Neural progenitor cell (in vitro differentiated cells): ENCODE data around the gene MBL2. TPM values are rescaled to one million over a fixed set of nuclear protein-coding genes. Genes with fewer than 3 reads are reported as not detected.

Experiments used
- DNase-seq: peaks from one replicate; pipeline ENCODE4 v3.0.0-alpha.2; 2016; ENCODE audit warnings: low spot score
- H2AFZ ChIP-seq: fragments of 200-600 bp; sonication (generic); replicated peaks from 2 replicates; pipeline ENCODE4 v1.6.1; 2016; ENCODE audit warnings: antibody characterized with exemption
- H3F3A ChIP-seq: fragments of 200-600 bp; sonication (generic); 2 replicates; pipeline ENCODE4 v1.6.1; 2016; ENCODE audit warnings: antibody characterized with exemption, low read depth
- H3K27ac ChIP-seq: fragments of 200-600 bp; sonication (generic); 2 replicates; pipeline ENCODE4 v1.5.1; 2016; ENCODE audit warnings: mild to moderate bottlenecking
- H3K27me3 ChIP-seq: fragments of 200-600 bp; sonication (generic); 2 replicates; pipeline ENCODE4 v1.6.1; 2016; ENCODE audit warnings: mild to moderate bottlenecking, moderate library complexity
- H3K36me3 ChIP-seq: fragments of 200-600 bp; sonication (generic); 2 replicates; pipeline ENCODE4 v1.5.1; 2016
- H3K4me1 ChIP-seq: fragments of 200-600 bp; sonication (generic); 2 replicates; pipeline ENCODE4 v1.6.1; 2016; ENCODE audit warnings: mixed run types
- H3K4me2 ChIP-seq: fragments of 200-600 bp; sonication (generic); 2 replicates; pipeline ENCODE4 v1.6.1; 2016
- H3K4me3 ChIP-seq: fragments of 200-600 bp; sonication (generic); 2 replicates; pipeline ENCODE4 v1.5.1; 2016
- H3K79me2 ChIP-seq: fragments of 200-600 bp; sonication (generic); 2 replicates; pipeline ENCODE4 v1.6.1; 2016; ENCODE audit warnings: low read depth
- H3K9ac ChIP-seq: fragments of 200-600 bp; sonication (generic); 2 replicates; pipeline ENCODE4 v1.6.1; 2016
- H3K9me3 ChIP-seq: fragments of 200-600 bp; sonication (generic); 2 replicates; pipeline ENCODE4 v1.5.1; 2016; ENCODE audit warnings: low read depth
- H4K20me1 ChIP-seq: fragments of 200-600 bp; sonication (generic); 2 replicates; pipeline ENCODE4 v1.6.1; 2016; ENCODE audit warnings: low read depth
- H3K27ac Mint-ChIP-seq: 3 replicates; pipeline ENCODE4 v1.8.0; 2021; ENCODE audit warnings: mixed read lengths
- H3K27me3 Mint-ChIP-seq: 2 replicates; pipeline ENCODE4 v1.8.0; 2022; ENCODE audit warnings: low read depth, mild to moderate bottlenecking, inconsistent platforms, moderate library complexity, mixed read lengths; ENCODE audit not compliant: insufficient read depth
- H3K36me3 Mint-ChIP-seq: 3 replicates; pipeline ENCODE4 v1.8.0; 2021; ENCODE audit warnings: mixed read lengths
- H3K4me1 Mint-ChIP-seq: 3 replicates; pipeline ENCODE4 v1.8.0; 2021; ENCODE audit warnings: mixed read lengths
- H3K4me3 Mint-ChIP-seq: 3 replicates; pipeline ENCODE4 v1.8.0; 2021; ENCODE audit warnings: mild to moderate bottlenecking, moderate library complexity, mixed read lengths
- H3K9me3 Mint-ChIP-seq: 3 replicates; pipeline ENCODE4 v1.8.0; 2020; ENCODE audit warnings: mixed read lengths
- EZH2 ChIP-seq: fragments of 200-600 bp; sonication (generic); IDR thresholded peaks from 2 replicates; pipeline ENCODE4 v1.6.1; 2017; ENCODE audit warnings: antibody characterized with exemption, mild to moderate bottlenecking, moderate library complexity
- EZH2phosphoT487 ChIP-seq: fragments of 200-600 bp; sonication (generic); IDR thresholded peaks from 2 replicates; pipeline ENCODE4 v1.6.1; 2017; ENCODE audit warnings: antibody characterized with exemption
- total RNA-seq: library from RNA; depleted of rRNA; stranded (reverse); fragments of >200 nt; gene quantifications from 2 replicates; pipeline ENCODE4 v1.2.3, GENCODE V29; 2015; ENCODE audit warnings: low replicate concordance
- TF ChIP-seq, protein P1 (sequence below): fragments of 200-600 bp; sonication (generic); IDR thresholded peaks from 2 replicates; pipeline ENCODE4 v1.5.1; 2017; ENCODE audit warnings: antibody characterized with exemption, mild to moderate bottlenecking

MBL2 gene
- total RNA-seq, 1 donor from 2014 or later, result not detected

DNA sequence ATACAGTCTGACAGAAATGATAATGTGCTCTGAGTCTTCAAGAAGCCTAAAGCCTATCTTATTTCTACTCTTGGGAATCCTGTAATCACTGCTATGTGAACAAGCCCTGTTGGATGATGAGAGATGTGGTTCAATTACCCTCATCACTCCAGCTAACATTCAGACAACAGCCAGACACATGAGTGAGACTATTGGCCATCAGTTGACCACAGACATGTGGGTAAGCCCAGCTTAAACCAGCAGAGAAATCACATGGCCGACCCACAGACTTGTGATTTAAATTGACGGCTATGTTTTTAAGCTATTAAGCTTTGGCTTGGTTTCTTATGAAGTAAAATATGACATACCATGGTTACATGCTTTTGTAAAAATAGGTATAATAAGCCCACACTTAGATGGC lies 2.6 kb downstream of the MBL2 start:
- Histone ChIP-seq H3K4me1 (no peaks in the 10 kb centered on the region), H3K27me3 (no peaks in the 10 kb centered on the region), H3K9me3 (no peaks in the 10 kb centered on the region), H3F3A (no peaks in the 10 kb centered on the region), H3K4me2 (no peak overlapping the region), H3K4me3 (no peak overlapping the region), H3K27ac (no peak overlapping the region), H4K20me1 (no peaks in the 10 kb centered on the region), H2AFZ (no peak overlapping the region), H3K36me3 (no peaks in the 10 kb centered on the region), H3K79me2 (no peaks in the 10 kb centered on the region), H3K9ac (no peak overlapping the region)
- TF ChIP-seq EZH2phosphoT487, result no peak
- TF ChIP-seq, protein P1, sequence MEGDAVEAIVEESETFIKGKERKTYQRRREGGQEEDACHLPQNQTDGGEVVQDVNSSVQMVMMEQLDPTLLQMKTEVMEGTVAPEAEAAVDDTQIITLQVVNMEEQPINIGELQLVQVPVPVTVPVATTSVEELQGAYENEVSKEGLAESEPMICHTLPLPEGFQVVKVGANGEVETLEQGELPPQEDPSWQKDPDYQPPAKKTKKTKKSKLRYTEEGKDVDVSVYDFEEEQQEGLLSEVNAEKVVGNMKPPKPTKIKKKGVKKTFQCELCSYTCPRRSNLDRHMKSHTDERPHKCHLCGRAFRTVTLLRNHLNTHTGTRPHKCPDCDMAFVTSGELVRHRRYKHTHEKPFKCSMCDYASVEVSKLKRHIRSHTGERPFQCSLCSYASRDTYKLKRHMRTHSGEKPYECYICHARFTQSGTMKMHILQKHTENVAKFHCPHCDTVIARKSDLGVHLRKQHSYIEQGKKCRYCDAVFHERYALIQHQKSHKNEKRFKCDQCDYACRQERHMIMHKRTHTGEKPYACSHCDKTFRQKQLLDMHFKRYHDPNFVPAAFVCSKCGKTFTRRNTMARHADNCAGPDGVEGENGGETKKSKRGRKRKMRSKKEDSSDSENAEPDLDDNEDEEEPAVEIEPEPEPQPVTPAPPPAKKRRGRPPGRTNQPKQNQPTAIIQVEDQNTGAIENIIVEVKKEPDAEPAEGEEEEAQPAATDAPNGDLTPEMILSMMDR, result no peak
- no peak for TF ChIP-seq EZH2
- Mint-ChIP-seq H3K9me3 (no peaks in the 10 kb centered on the region), H3K36me3 (no peaks in the 10 kb centered on the region), H3K4me3 (no peak overlapping the region), H3K27me3 (peaks cover 2% of the 10 kb centered on the region), H3K4me1 (no peaks in the 10 kb centered on the region), H3K27ac (no peak overlapping the region)
- DNase-seq, result no peak

DNA sequence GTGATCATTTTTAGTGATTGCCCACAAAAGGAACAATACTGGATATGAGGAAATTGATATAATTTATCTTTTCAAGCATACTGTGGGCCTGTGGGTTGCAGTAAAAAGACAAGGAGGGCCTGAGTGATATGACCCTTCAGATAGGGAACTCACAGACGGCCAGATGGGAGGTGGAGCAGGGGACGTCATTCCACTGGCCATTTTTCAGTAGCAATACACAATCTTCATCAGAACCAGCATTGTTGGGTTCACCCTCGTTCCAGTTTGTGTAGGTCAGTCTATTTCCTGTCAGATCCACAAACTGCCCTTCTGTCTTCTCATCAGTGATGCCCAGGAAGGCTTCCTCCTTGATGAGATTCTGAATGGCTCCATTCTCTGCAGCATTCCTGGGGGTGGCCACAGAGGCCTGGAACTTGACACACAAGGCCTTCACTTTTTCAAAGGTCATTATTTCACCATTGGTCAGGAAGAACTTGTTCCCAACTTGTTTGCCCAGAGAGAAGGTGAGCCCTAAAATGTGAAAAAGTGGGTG lies 4.5 kb downstream of the MBL2 start:
- no peak for DNase-seq
- peak overlapping the region; percentile 25 for H3K27ac Mint-ChIP-seq

GRCh38 chr10:52762088-52762487 lies 10.5 kb downstream of the MBL2 start:
- Mint-ChIP-seq H3K9me3 (no peaks in the 10 kb centered on the region), H3K4me3 (no peak overlapping the region), H3K27me3 (peaks cover 8% of the 10 kb centered on the region), H3K36me3 (no peaks in the 10 kb centered on the region), H3K4me1 (no peaks in the 10 kb centered on the region), H3K27ac (no peak overlapping the region)
- Histone ChIP-seq H3K4me2 (no peak overlapping the region), H4K20me1 (no peaks in the 10 kb centered on the region), H3K27me3 (no peaks in the 10 kb centered on the region), H3K36me3 (no peaks in the 10 kb centered on the region), H3K9ac (no peak overlapping the region), H3K4me3 (no peak overlapping the region), H3K27ac (no peak overlapping the region), H3F3A (no peaks in the 10 kb centered on the region), H3K9me3 (no peaks in the 10 kb centered on the region), H3K4me1 (no peaks in the 10 kb centered on the region), H3K79me2 (no peaks in the 10 kb centered on the region), H2AFZ (no peak overlapping the region)
- TF ChIP-seq, protein P1, result no peak
- TF ChIP-seq EZH2, result no peak
- TF ChIP-seq EZH2phosphoT487, result no peak
- DNase-seq, result no peak

More for the DNA sequence above, 4.5 kb downstream of the MBL2 start:
- Mint-ChIP-seq H3K36me3 (no peaks in the 10 kb centered on the region), H3K9me3 (no peaks in the 10 kb centered on the region), H3K27me3 (no peaks in the 10 kb centered on the region), H3K4me1 (no peaks in the 10 kb centered on the region), H3K4me3 (no peak overlapping the region)
- Histone ChIP-seq H3K4me1 (no peaks in the 10 kb centered on the region), H3K9me3 (no peaks in the 10 kb centered on the region), H3K36me3 (no peaks in the 10 kb centered on the region), H2AFZ (no peak overlapping the region), H3K79me2 (no peaks in the 10 kb centered on the region), H3K27ac (no peak overlapping the region), H3K27me3 (no peaks in the 10 kb centered on the region), H3K4me3 (no peak overlapping the region), H3K4me2 (no peak overlapping the region), H3F3A (no peaks in the 10 kb centered on the region), H3K9ac (no peak overlapping the region), H4K20me1 (no peaks in the 10 kb centered on the region)
- TF ChIP-seq EZH2 (no peak), EZH2phosphoT487 (no peak)
- TF ChIP-seq, protein P1, result no peak
